GM18526 (cell line): Measurements from ENCODE around the gene SLC22A16.

Experiments used
- POLR2A ChIP-seq: IDR thresholded peaks from 3 replicates; pipeline ENCODE4 v1.6.1; 2011; ENCODE audit not compliant: insufficient read length; ENCODE audit errors: extremely low read depth

The SLC22A16 gene

GRCh38 chr6:110476046-110476849 lies at the start of gene SLC22A16:
Gene SLC22A16, minus strand, starts transcription at chr6:110476613. Its CDS starts 39 bp downstream, at chr6:110476574.
- no peak for TF ChIP-seq POLR2A

GRCh38 chr6:110525001-110525400 lies 48.6 kb upstream of the SLC22A16 start:
- TF ChIP-seq POLR2A, result no peak

GRCh38 chr6:110524305-110524704 lies 47.9 kb upstream of the SLC22A16 start:
- no peak for TF ChIP-seq POLR2A

GRCh38 chr6:110523451-110524021 lies 47.1 kb upstream of the SLC22A16 start:
- TF ChIP-seq POLR2A, result no peak

- TF ChIP-seq POLR2A, result no peak
Observed at GRCh38 chr6:110522427-110522826, 46.0 kb upstream of the SLC22A16 start.

- no peak for TF ChIP-seq POLR2A
Observed at GRCh38 chr6:110520992-110521543, 44.7 kb upstream of the SLC22A16 start.

GRCh38 chr6:110520209-110520965 lies 44.0 kb upstream of the SLC22A16 start:
- no peak for TF ChIP-seq POLR2A

- TF ChIP-seq POLR2A, result no peak
Observed at GRCh38 chr6:110517601-110518281, 41.3 kb upstream of the SLC22A16 start.

- TF ChIP-seq POLR2A, result no peak
Observed at GRCh38 chr6:110517034-110517433, 40.6 kb upstream of the SLC22A16 start.

- no peak for TF ChIP-seq POLR2A
Observed at GRCh38 chr6:110514818-110515217, 38.4 kb upstream of the SLC22A16 start.

GRCh38 chr6:110512991-110513390 lies 36.6 kb upstream of the SLC22A16 start:
- no peak for TF ChIP-seq POLR2A

- TF ChIP-seq POLR2A, result no peak
Observed at GRCh38 chr6:110511401-110511800, 35.0 kb upstream of the SLC22A16 start.

GRCh38 chr6:110509617-110510241 lies 33.3 kb upstream of the SLC22A16 start:
- TF ChIP-seq POLR2A, result no peak

GRCh38 chr6:110495949-110496348 lies 19.5 kb upstream of the SLC22A16 start:
- no peak for TF ChIP-seq POLR2A

GRCh38 chr6:110493253-110493800 lies 16.9 kb upstream of the SLC22A16 start:
- no peak for TF ChIP-seq POLR2A

GRCh38 chr6:110492584-110492983 lies 16.2 kb upstream of the SLC22A16 start:
- TF ChIP-seq POLR2A, result no peak
